HCT116 (cell line): ENCODE data around the gene LGR6. TPM values are rescaled to one million over a fixed set of nuclear protein-coding genes. Genes with fewer than 3 reads are reported as not detected.

ENCODE experiments used
- ATAC-seq: fragments of 200-7000 bp; cut with Tn5 transposase; 2 replicates; pipeline ENCODE4 v1.9.1; 2020; ENCODE audit warnings: mild to moderate bottlenecking, moderate library complexity
- BruUV-seq: library from RNA; stranded (reverse); fragments of 400-500 nt; replicated peaks from 2 replicates; lab custom pipeline; 2021; lab: Mats Ljungman, UMichigan
- CTCF ChIA-PET: fragments of 300-600 bp; sonication (Branson Sonifier 250); formaldehyde crosslinking; loops from one replicate; lab custom pipeline; 2021; ENCODE audit warnings: antibody characterized with exemption; lab: Charles Lee
- POLR2A ChIA-PET: fragments of 300-600, 350-600 bp; sonication (Branson Sonifier 250); formaldehyde crosslinking; loops from one replicate; lab custom pipeline; 2021; ENCODE audit warnings: antibody characterized with exemption; lab: Charles Lee
- RAD21 ChIA-PET, 2 experiments: fragments of 300-600 bp; sonication (Branson Sonifier 250); formaldehyde crosslinking; loops; one replicate each; lab custom pipeline; 2023; ENCODE audit warnings: low total read pairs in 2 of 2; ENCODE audit not compliant: uncharacterized antibody in 2 of 2, unreplicated experiment in 2 of 2, low non-redundant PET in 1 of 2; lab: Charles Lee
- DNase-seq: peaks from one replicate; pipeline ENCODE4 v3.0.0-alpha.2; 2010; ENCODE audit warnings: low read depth, low spot score
- H2AFZ ChIP-seq: fragments of 200-600 bp; shearing (Covaris generic), sonication (generic); 2 replicates; pipeline ENCODE4 v1.6.1; 2017; ENCODE audit warnings: low read depth, mixed run types, mixed read lengths, antibody characterized with exemption, low read length; ENCODE audit not compliant: poor library complexity, severe bottlenecking
- H3K27ac ChIP-seq: 2 replicates; pipeline ENCODE4 v1.5.1; 2012; ENCODE audit warnings: low read depth, low read length
- H3K27me3 ChIP-seq: fragments of 200-600 bp; sonication (generic); 2 replicates; pipeline ENCODE4 v1.6.1; 2016; ENCODE audit warnings: mixed run types, low read length, mixed read lengths; ENCODE audit not compliant: insufficient read depth
- H3K36me3 ChIP-seq, 2 experiments: fragments of 200-500 bp in 1 of 2; fragments of 200-600 bp in 1 of 2; sonication (Bioruptor generic) in 1 of 2; sonication (generic) in 1 of 2; 2 replicates each; pipeline versions ENCODE4 v1.5.1 to v1.6.1; 2014 to 2016; ENCODE audit warnings: low read length in 2 of 2, inconsistent platforms in 1 of 2, mixed read lengths in 1 of 2, mixed run types in 1 of 2; ENCODE audit not compliant: insufficient read depth in 2 of 2, control insufficient read depth in 1 of 2
- H3K4me1 ChIP-seq, 2 experiments: fragments of 200-600 bp in 1 of 2; sonication (generic) in 1 of 2; 2 replicates each; pipeline versions ENCODE4 v1.5.1 to v1.6.1; 2012 to 2017; ENCODE audit warnings: low read length in 2 of 2, inconsistent platforms in 1 of 2, mild to moderate bottlenecking in 1 of 2, mixed read lengths in 1 of 2, mixed run types in 1 of 2, moderate library complexity in 1 of 2; ENCODE audit not compliant: insufficient read depth in 2 of 2, control insufficient read depth in 1 of 2
- H3K4me2 ChIP-seq: fragments of 200-600 bp; sonication (generic); 2 replicates; pipeline ENCODE4 v1.6.1; 2017; ENCODE audit warnings: mixed run types, low read length, mixed read lengths
- H3K4me3 ChIP-seq, 2 experiments: fragments of 200-600 bp in 1 of 2; sonication (generic) in 1 of 2; replicated peaks in 1 of 2; 2 replicates each; pipeline ENCODE4 v1.5.1; 2011 to 2016; ENCODE audit warnings: low read length in 2 of 2, control low read depth in 1 of 2, low read depth in 1 of 2, mild to moderate bottlenecking in 1 of 2, mixed read lengths in 1 of 2, mixed run types in 1 of 2
- H3K79me2 ChIP-seq: fragments of 200-600 bp; sonication (generic); 2 replicates; pipeline ENCODE4 v1.6.1; 2017; ENCODE audit warnings: mild to moderate bottlenecking, mixed run types, low read length, moderate library complexity, mixed read lengths; ENCODE audit not compliant: insufficient read depth
- H3K9ac ChIP-seq: fragments of 200-600 bp; sonication (generic); 2 replicates; pipeline ENCODE4 v1.6.1; 2016; ENCODE audit warnings: low read length, mixed read lengths
- H3K9me2 ChIP-seq: fragments of 200-600 bp; sonication (generic), shearing (Covaris generic); 2 replicates; pipeline ENCODE4 v1.6.1; 2017; ENCODE audit warnings: mixed run types, mild to moderate bottlenecking, moderate library complexity; ENCODE audit not compliant: insufficient read depth
- H3K9me3 ChIP-seq, 2 experiments: fragments of 200-500 bp in 1 of 2; fragments of 200-600 bp in 1 of 2; sonication (Bioruptor generic) in 1 of 2; sonication (generic) in 1 of 2; 2 replicates each; pipeline ENCODE4 v1.6.1; 2014 to 2017; ENCODE audit warnings: low read length in 2 of 2, mixed read lengths in 2 of 2, inconsistent platforms in 1 of 2, low read depth in 1 of 2, mild to moderate bottlenecking in 1 of 2, mixed run types in 1 of 2, moderate library complexity in 1 of 2; ENCODE audit not compliant: control insufficient read depth in 1 of 2, insufficient read depth in 1 of 2
- H4K20me1 ChIP-seq: fragments of 200-600 bp; sonication (generic), shearing (Covaris generic); 2 replicates; pipeline ENCODE4 v1.6.1; 2017; ENCODE audit warnings: mixed run types, mild to moderate bottlenecking, moderate library complexity; ENCODE audit not compliant: insufficient read depth
- CEBPB ChIP-seq: IDR thresholded peaks from 2 replicates; pipeline ENCODE4 v1.6.1; 2012; ENCODE audit warnings: low read depth
- EGR1 ChIP-seq: IDR thresholded peaks from 2 replicates; pipeline ENCODE4 v1.6.1; 2012; ENCODE audit warnings: low read depth
- EZH2 ChIP-seq: fragments of 200-600 bp; sonication (generic); IDR thresholded peaks from 2 replicates; pipeline ENCODE4 v1.6.1; 2017; ENCODE audit warnings: antibody characterized with exemption, mixed run types
- EZH2phosphoT487 ChIP-seq: fragments of 200-600 bp; IDR thresholded peaks from 2 replicates; pipeline ENCODE4 v1.6.1; 2018; ENCODE audit warnings: antibody characterized with exemption, borderline replicate concordance
- FOSL1 ChIP-seq: IDR thresholded peaks from 2 replicates; pipeline ENCODE4 v1.6.1; 2012; ENCODE audit warnings: low read depth
- JUND ChIP-seq: IDR thresholded peaks from 2 replicates; pipeline ENCODE4 v1.6.1; 2012
- POLR2A ChIP-seq: IDR thresholded peaks from 2 replicates; pipeline ENCODE4 v1.7.0; 2011; ENCODE audit warnings: borderline replicate concordance; ENCODE audit not compliant: insufficient read depth, insufficient read length; ENCODE audit errors: extremely low read depth
- POLR2AphosphoS5 ChIP-seq: IDR thresholded peaks from 2 replicates; pipeline ENCODE4 v1.6.1; 2011; ENCODE audit warnings: mild to moderate bottlenecking, low read depth, low read length, moderate library complexity
- RAD21 ChIP-seq: IDR thresholded peaks from 2 replicates; pipeline ENCODE4 v1.6.1; 2012; ENCODE audit warnings: low read depth, mild to moderate bottlenecking
- SP1 ChIP-seq: IDR thresholded peaks from 2 replicates; pipeline ENCODE4 v1.6.1; 2012; ENCODE audit warnings: low read depth
- SRF ChIP-seq: IDR thresholded peaks from 2 replicates; pipeline ENCODE4 v1.6.1; 2012; ENCODE audit warnings: low read depth
- TCF7L2 ChIP-seq: IDR thresholded peaks from 2 replicates; pipeline ENCODE4 v1.7.0; 2011; ENCODE audit warnings: borderline replicate concordance, inconsistent platforms; ENCODE audit not compliant: insufficient read depth, insufficient read length; ENCODE audit errors: extremely low read depth
- YY1 ChIP-seq: IDR thresholded peaks from 2 replicates; pipeline ENCODE4 v1.6.1; 2011; ENCODE audit warnings: low read length, low read depth, moderate library complexity, mild to moderate bottlenecking; ENCODE audit not compliant: insufficient replicate concordance; ENCODE audit errors: extremely low read depth
- ZFX ChIP-seq: fragments of 450-650 bp; IDR thresholded peaks from 2 replicates; pipeline ENCODE4 v1.6.1; 2017
- ZNF274 ChIP-seq: fragments of 200-500 bp; sonication (Bioruptor generic); IDR thresholded peaks from 2 replicates; pipeline ENCODE4 v1.6.1; 2014; ENCODE audit warnings: mild to moderate bottlenecking, low read depth, low read length, inconsistent platforms
- intact Hi-C: fragments of 100-400 bp; cut with micrococcal nuclease; formaldehyde crosslinking; loops from 2 replicates; pipeline ENCODE4 v1.10.0; 2022
- total RNA-seq: library from RNA; stranded (reverse); gene quantifications from one replicate; pipeline ENCODE4 v1.2.1, GENCODE V29; 2021; ENCODE audit not compliant: unreplicated experiment
- TF ChIP-seq, protein P1 (sequence below): IDR thresholded peaks from 2 replicates; pipeline ENCODE4 v1.6.1; 2011; ENCODE audit warnings: mild to moderate bottlenecking, low read length, moderate library complexity; ENCODE audit not compliant: insufficient replicate concordance; ENCODE audit errors: extremely low read depth
- TF ChIP-seq, protein P2 (sequence below), 3 experiments: fragments of 200-600 bp in 1 of 3; sonication (generic) in 1 of 3; IDR thresholded peaks in 2 of 3; conservative IDR thresholded peaks in 1 of 3; 2 replicates each; pipeline ENCODE4 v1.5.1; 2012 to 2017; ENCODE audit warnings: low read depth in 2 of 3, low read length in 2 of 3, antibody characterized with exemption in 1 of 3, borderline replicate concordance in 1 of 3, control low read depth in 1 of 3, mild to moderate bottlenecking in 1 of 3, mixed read lengths in 1 of 3, mixed run types in 1 of 3, moderate library complexity in 1 of 3; ENCODE audit not compliant: insufficient read depth in 1 of 3
- TF ChIP-seq, protein P3 (sequence below): IDR thresholded peaks from 2 replicates; pipeline ENCODE4 v1.6.1; 2012; ENCODE audit warnings: low read depth

The LGR6 gene
- total RNA-seq, 1 experiment from 2014 or later, result 0.20 TPM

- Histone ChIP-seq H3K4me3 (no peak overlapping the region), H2AFZ (no peak overlapping the region), H3K27me3 (peaks cover 72% of the 10 kb centered on the region; the same call in 1 of the 2 replicates), H3K9ac (no peak overlapping the region), H3K79me2 (no peaks in the 10 kb centered on the region), H4K20me1 (no peaks in the 10 kb centered on the region), H3K27ac (no peak overlapping the region), H3K36me3 (no peaks in the 10 kb centered on the region), H3K9me2 (no peaks in the 10 kb centered on the region), H3K9me3 (no peaks in the 10 kb centered on the region), H3K4me1 (peaks cover 13 to 16% of the 10 kb centered on the region in 2 experiments), H3K4me2 (no peak overlapping the region)
- POLR2A ChIA-PET, result no interaction called here
- no TSS peak for BruUV-seq
- CTCF ChIA-PET, result no interaction called here
- intact Hi-C loops, result no loop called here
- ATAC-seq, result no peak
- TF ChIP-seq SRF (no peak), FOSL1 (no peak), SP1 (no peak), EGR1 (no peak), POLR2AphosphoS5 (no peak), ZNF274 (no peak), EZH2 (no peak), EZH2phosphoT487 (no peak), TCF7L2 (no peak), ZFX (no peak), YY1 (no peak), JUND (no peak), CEBPB (no peak), POLR2A (no peak), RAD21 (no peak)
- TF ChIP-seq, protein P1, sequence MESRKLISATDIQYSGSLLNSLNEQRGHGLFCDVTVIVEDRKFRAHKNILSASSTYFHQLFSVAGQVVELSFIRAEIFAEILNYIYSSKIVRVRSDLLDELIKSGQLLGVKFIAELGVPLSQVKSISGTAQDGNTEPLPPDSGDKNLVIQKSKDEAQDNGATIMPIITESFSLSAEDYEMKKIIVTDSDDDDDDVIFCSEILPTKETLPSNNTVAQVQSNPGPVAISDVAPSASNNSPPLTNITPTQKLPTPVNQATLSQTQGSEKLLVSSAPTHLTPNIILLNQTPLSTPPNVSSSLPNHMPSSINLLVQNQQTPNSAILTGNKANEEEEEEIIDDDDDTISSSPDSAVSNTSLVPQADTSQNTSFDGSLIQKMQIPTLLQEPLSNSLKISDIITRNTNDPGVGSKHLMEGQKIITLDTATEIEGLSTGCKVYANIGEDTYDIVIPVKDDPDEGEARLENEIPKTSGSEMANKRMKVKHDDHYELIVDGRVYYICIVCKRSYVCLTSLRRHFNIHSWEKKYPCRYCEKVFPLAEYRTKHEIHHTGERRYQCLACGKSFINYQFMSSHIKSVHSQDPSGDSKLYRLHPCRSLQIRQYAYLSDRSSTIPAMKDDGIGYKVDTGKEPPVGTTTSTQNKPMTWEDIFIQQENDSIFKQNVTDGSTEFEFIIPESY, result no peak
- TF ChIP-seq, protein P2, sequence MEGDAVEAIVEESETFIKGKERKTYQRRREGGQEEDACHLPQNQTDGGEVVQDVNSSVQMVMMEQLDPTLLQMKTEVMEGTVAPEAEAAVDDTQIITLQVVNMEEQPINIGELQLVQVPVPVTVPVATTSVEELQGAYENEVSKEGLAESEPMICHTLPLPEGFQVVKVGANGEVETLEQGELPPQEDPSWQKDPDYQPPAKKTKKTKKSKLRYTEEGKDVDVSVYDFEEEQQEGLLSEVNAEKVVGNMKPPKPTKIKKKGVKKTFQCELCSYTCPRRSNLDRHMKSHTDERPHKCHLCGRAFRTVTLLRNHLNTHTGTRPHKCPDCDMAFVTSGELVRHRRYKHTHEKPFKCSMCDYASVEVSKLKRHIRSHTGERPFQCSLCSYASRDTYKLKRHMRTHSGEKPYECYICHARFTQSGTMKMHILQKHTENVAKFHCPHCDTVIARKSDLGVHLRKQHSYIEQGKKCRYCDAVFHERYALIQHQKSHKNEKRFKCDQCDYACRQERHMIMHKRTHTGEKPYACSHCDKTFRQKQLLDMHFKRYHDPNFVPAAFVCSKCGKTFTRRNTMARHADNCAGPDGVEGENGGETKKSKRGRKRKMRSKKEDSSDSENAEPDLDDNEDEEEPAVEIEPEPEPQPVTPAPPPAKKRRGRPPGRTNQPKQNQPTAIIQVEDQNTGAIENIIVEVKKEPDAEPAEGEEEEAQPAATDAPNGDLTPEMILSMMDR (IDR thresholded peaks at IDR 0.05 in 2 of 3, conservative IDR thresholded peaks at IDR 0.05 in 1 of 3; ENCODE audit: borderline replicate concordance in 1 of 3, insufficient read depth in 1 of 3, low read depth in 2 of 3, low read length in 2 of 3), result no peak
- TF ChIP-seq, protein P3, sequence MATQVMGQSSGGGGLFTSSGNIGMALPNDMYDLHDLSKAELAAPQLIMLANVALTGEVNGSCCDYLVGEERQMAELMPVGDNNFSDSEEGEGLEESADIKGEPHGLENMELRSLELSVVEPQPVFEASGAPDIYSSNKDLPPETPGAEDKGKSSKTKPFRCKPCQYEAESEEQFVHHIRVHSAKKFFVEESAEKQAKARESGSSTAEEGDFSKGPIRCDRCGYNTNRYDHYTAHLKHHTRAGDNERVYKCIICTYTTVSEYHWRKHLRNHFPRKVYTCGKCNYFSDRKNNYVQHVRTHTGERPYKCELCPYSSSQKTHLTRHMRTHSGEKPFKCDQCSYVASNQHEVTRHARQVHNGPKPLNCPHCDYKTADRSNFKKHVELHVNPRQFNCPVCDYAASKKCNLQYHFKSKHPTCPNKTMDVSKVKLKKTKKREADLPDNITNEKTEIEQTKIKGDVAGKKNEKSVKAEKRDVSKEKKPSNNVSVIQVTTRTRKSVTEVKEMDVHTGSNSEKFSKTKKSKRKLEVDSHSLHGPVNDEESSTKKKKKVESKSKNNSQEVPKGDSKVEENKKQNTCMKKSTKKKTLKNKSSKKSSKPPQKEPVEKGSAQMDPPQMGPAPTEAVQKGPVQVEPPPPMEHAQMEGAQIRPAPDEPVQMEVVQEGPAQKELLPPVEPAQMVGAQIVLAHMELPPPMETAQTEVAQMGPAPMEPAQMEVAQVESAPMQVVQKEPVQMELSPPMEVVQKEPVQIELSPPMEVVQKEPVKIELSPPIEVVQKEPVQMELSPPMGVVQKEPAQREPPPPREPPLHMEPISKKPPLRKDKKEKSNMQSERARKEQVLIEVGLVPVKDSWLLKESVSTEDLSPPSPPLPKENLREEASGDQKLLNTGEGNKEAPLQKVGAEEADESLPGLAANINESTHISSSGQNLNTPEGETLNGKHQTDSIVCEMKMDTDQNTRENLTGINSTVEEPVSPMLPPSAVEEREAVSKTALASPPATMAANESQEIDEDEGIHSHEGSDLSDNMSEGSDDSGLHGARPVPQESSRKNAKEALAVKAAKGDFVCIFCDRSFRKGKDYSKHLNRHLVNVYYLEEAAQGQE, result no peak
- no peak for DNase-seq
- RAD21 ChIA-PET, result no interaction called here
Measured at GRCh38 chr1:202286622-202287097, 93.1 kb downstream of the LGR6 start.
